Testis (tissue), 2 donors: ENCODE results near the gene MRPL42.

Experiments used
- CTCF ChIP-seq, 3 experiments: fragments of 450-650 bp in 2 of 3; fragments of 200-600 bp in 1 of 3; sonication (generic) in 1 of 3; IDR thresholded peaks; one replicate each; pipeline ENCODE4 v1.5.1; 2016 to 2019; ENCODE audit warnings: antibody characterized with exemption in 3 of 3, mild to moderate bottlenecking in 2 of 3, moderate library complexity in 1 of 3
- POLR2A ChIP-seq: fragments of 450-650 bp; IDR thresholded peaks from one replicate; pipeline ENCODE4 v1.6.1; 2017; ENCODE audit warnings: antibody characterized with exemption, mild to moderate bottlenecking, moderate library complexity

DNA sequence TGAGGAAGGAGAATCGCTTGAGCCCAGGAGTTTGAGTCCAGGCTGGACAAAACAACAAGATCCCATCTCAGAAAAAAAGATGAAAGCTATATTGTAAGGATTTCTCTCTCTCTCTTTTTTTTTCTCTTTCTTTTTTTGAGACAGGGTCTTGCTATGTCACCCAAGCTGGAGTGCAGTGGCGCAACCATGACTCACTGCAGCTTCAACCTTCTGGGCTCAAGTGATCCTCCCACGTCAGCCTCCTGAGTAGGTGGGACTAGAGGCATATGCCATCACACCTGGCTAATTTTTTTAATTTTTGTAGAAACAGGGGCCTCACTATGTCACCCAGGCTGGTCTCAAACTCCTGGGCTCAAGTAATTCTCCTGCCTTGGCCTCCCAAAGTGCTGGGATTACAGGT is 5.8 kb upstream of the MRPL42 start:
- TF ChIP-seq CTCF (IDR thresholded peaks at IDR 0.05) (no peak), POLR2A (no peak)
